SK-N-SH treated with all-trans-retinoic acid at 6 μM for 48 hours (cell line): ENCODE results near the gene FGF14.

Source experiments
- ATAC-seq: fragments of 200-7000 bp; cut with Tn5 transposase; 3 replicates; pipeline ENCODE4 v1.9.1; 2020; ENCODE audit warnings: mild to moderate bottlenecking, moderate library complexity
- ARNTL ChIP-seq: fragments of 450-650 bp; formaldehyde crosslinking; IDR thresholded peaks from 2 replicates; pipeline ENCODE4 v1.5.0; 2020; ENCODE audit warnings: low read depth, mild to moderate bottlenecking, moderate library complexity, borderline replicate concordance
- CSDC2 ChIP-seq: fragments of 250-450 bp; sonication (Bioruptor Pico); IDR thresholded peaks from 2 replicates; pipeline ENCODE4 v1.5.0; 2020; ENCODE audit warnings: mild to moderate bottlenecking, moderate library complexity
- CSRNP3 ChIP-seq: fragments of 250-450 bp; sonication (Bioruptor Pico); IDR thresholded peaks from 2 replicates; pipeline ENCODE4 v1.5.1; 2021; ENCODE audit warnings: mild to moderate bottlenecking, moderate library complexity
- ESRRG ChIP-seq: fragments of 250-450 bp; sonication (Bioruptor Pico); IDR thresholded peaks from 2 replicates; pipeline ENCODE4 v1.6.1; 2021; ENCODE audit warnings: mild to moderate bottlenecking
- GLIS3 ChIP-seq: fragments of 250-450 bp; sonication (Bioruptor Pico); IDR thresholded peaks from 2 replicates; pipeline ENCODE4 v1.5.0; 2020; ENCODE audit warnings: mild to moderate bottlenecking, moderate library complexity
- ISL1 ChIP-seq: fragments of 250-450 bp; sonication (Bioruptor Pico); IDR thresholded peaks from 2 replicates; pipeline ENCODE4 v2.1.2; 2022; ENCODE audit warnings: mild to moderate bottlenecking, moderate library complexity
- OSR1 ChIP-seq: fragments of 250-450 bp; sonication (Bioruptor Pico); IDR thresholded peaks from 2 replicates; pipeline ENCODE4 v1.8.0; 2022; ENCODE audit warnings: moderate library complexity, mild to moderate bottlenecking, inconsistent platforms
- PPARA ChIP-seq: fragments of 250-450 bp; sonication (Bioruptor Pico); IDR thresholded peaks from 2 replicates; pipeline ENCODE4 v1.5.0; 2020; ENCODE audit warnings: mild to moderate bottlenecking, borderline replicate concordance
- RARB ChIP-seq: fragments of 250-450 bp; sonication (Bioruptor Pico); IDR thresholded peaks from 2 replicates; pipeline ENCODE4 v1.8.0; 2021; ENCODE audit warnings: mild to moderate bottlenecking, moderate library complexity
- SNAI2 ChIP-seq: fragments of 250-450 bp; sonication (Bioruptor Pico); IDR thresholded peaks from 2 replicates; pipeline ENCODE4 v1.5.0; 2020; ENCODE audit warnings: mild to moderate bottlenecking, moderate library complexity
- TCF4 ChIP-seq: fragments of 250-450 bp; sonication (Bioruptor Pico); IDR thresholded peaks from 2 replicates; pipeline ENCODE4 v1.8.0; 2021; ENCODE audit warnings: mild to moderate bottlenecking, moderate library complexity, borderline replicate concordance
- TOX ChIP-seq: fragments of 250-450 bp; sonication (Bioruptor Pico); IDR thresholded peaks from 2 replicates; pipeline ENCODE4 v1.8.0; 2021; ENCODE audit warnings: mild to moderate bottlenecking, moderate library complexity, borderline replicate concordance
- ZFP3 ChIP-seq: fragments of 250-450 bp; sonication (Bioruptor Pico); IDR thresholded peaks from 2 replicates; pipeline ENCODE4 v1.5.0; 2020; ENCODE audit warnings: mild to moderate bottlenecking, moderate library complexity
- ZFP30 ChIP-seq: fragments of 450-650 bp; formaldehyde crosslinking; IDR thresholded peaks from 2 replicates; pipeline ENCODE4 v1.5.0; 2022; ENCODE audit warnings: mild to moderate bottlenecking, moderate library complexity
- ZNF565 ChIP-seq: fragments of 450-650 bp; formaldehyde crosslinking; conservative IDR thresholded peaks from 2 replicates; pipeline ENCODE4 v1.5.0; 2020; ENCODE audit warnings: low read depth, mild to moderate bottlenecking, moderate library complexity
- ZNF70 ChIP-seq: fragments of 450-650 bp; formaldehyde crosslinking; IDR thresholded peaks from 2 replicates; pipeline ENCODE4 v1.5.0; 2020; ENCODE audit warnings: mild to moderate bottlenecking, moderate library complexity
- ZNF8 ChIP-seq: fragments of 450-650 bp; formaldehyde crosslinking; IDR thresholded peaks from 2 replicates; pipeline ENCODE4 v1.5.0; 2020; ENCODE audit warnings: mild to moderate bottlenecking, moderate library complexity
- TF ChIP-seq, protein P1 (sequence below): fragments of 250-450 bp; sonication (Bioruptor Pico); IDR thresholded peaks from 2 replicates; pipeline ENCODE4 v1.5.1; 2020; ENCODE audit warnings: low read depth, mild to moderate bottlenecking, moderate library complexity
- TF ChIP-seq, protein P2 (sequence below): fragments of 250-450 bp; sonication (Bioruptor Pico); IDR thresholded peaks from 2 replicates; pipeline ENCODE4 v1.8.0; 2020; ENCODE audit warnings: mild to moderate bottlenecking, moderate library complexity, borderline replicate concordance
- TF ChIP-seq, protein P3 (sequence below): fragments of 250-450 bp; sonication (Bioruptor Pico); IDR thresholded peaks from 2 replicates; pipeline ENCODE4 v1.8.0; 2021; ENCODE audit warnings: low read depth, mild to moderate bottlenecking, moderate library complexity, borderline replicate concordance

Gene FGF14

DNA sequence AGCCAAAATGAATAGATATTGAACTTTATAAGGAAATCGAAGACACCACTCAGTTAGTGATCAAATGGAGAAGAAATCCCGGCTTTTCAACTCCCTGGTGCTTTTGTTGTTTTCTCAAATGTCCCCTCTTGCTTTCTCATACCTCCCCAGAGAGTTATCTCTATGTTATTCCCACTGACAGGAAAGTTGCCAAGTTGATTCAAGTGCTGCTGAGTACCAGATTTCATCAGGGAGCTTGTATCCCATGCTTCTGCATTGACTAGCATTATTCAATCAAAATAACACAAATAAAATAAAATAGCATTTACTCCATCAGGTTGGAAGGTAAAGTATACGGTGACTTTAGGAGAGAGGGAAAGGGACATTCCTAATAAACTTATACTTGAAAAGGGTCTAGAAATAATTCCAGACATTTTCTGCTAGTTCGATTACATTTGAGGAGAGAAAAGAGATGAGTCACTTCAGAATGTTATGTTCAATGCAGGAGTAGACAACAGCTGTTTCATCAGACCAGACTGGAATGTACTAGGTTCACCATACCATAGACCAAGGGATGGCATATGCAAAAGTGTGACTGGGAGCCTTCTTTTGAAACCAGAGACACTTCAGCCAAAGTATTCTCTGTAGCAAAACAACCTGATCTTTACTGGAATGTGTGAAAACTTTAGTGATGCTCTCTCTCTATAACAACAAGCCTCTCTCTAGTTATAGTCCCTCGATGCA, 397.8 kb downstream of the FGF14 start:
- no peak for ATAC-seq
- TF ChIP-seq, protein P1, sequence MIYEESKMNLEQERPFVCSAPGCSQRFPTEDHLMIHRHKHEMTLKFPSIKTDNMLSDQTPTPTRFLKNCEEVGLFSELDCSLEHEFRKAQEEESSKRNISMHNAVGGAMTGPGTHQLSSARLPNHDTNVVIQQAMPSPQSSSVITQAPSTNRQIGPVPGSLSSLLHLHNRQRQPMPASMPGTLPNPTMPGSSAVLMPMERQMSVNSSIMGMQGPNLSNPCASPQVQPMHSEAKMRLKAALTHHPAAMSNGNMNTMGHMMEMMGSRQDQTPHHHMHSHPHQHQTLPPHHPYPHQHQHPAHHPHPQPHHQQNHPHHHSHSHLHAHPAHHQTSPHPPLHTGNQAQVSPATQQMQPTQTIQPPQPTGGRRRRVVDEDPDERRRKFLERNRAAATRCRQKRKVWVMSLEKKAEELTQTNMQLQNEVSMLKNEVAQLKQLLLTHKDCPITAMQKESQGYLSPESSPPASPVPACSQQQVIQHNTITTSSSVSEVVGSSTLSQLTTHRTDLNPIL, result no peak
- TF ChIP-seq PPARA (CRISPR knock-in tag) (no peak), ESRRG (no peak), TCF4 (CRISPR knock-in tag) (no peak), ISL1 (CRISPR knock-in tag) (no peak), GLIS3 (no peak), ZNF8 (CRISPR knock-in tag) (no peak)

DNA sequence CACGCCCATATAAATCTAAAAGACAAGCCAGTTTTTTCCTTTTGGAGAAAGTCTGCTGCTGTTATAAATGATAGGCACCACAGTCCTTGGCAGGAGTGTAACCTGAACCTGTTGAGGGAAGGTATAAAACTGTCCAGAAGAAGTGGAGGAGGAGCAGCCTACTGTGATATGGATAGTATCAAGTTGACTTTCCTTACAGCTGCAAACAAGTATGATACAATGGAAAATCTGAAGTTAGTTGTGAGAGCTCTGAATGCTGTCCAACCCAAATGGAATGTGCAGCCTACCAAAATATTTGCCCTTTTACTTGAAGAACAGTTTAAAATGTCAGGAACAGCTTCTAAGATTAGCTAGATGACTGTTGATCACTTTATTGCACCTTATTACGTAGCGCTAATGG, 399.6 kb downstream of the FGF14 start:
- peak; percentile 46; the same call in 2 of the 3 replicates for ATAC-seq

GRCh38 chr13:102000764-102001163, 401.1 kb downstream of the FGF14 start:
- ATAC-seq, result no peak
- TF ChIP-seq ZNF70 (CRISPR knock-in tag) (no peak), OSR1 (CRISPR knock-in tag) (no peak), TOX (CRISPR knock-in tag) (no peak), ZNF565 (CRISPR knock-in tag) (no peak), ISL1 (CRISPR knock-in tag) (no peak), ARNTL (CRISPR knock-in tag) (no peak), SNAI2 (CRISPR knock-in tag) (no peak), CSRNP3 (no peak)
- TF ChIP-seq, protein P2, sequence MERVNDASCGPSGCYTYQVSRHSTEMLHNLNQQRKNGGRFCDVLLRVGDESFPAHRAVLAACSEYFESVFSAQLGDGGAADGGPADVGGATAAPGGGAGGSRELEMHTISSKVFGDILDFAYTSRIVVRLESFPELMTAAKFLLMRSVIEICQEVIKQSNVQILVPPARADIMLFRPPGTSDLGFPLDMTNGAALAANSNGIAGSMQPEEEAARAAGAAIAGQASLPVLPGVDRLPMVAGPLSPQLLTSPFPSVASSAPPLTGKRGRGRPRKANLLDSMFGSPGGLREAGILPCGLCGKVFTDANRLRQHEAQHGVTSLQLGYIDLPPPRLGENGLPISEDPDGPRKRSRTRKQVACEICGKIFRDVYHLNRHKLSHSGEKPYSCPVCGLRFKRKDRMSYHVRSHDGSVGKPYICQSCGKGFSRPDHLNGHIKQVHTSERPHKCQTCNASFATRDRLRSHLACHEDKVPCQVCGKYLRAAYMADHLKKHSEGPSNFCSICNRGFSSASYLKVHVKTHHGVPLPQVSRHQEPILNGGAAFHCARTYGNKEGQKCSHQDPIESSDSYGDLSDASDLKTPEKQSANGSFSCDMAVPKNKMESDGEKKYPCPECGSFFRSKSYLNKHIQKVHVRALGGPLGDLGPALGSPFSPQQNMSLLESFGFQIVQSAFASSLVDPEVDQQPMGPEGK (CRISPR knock-in tag), result no peak
- TF ChIP-seq, protein P3, sequence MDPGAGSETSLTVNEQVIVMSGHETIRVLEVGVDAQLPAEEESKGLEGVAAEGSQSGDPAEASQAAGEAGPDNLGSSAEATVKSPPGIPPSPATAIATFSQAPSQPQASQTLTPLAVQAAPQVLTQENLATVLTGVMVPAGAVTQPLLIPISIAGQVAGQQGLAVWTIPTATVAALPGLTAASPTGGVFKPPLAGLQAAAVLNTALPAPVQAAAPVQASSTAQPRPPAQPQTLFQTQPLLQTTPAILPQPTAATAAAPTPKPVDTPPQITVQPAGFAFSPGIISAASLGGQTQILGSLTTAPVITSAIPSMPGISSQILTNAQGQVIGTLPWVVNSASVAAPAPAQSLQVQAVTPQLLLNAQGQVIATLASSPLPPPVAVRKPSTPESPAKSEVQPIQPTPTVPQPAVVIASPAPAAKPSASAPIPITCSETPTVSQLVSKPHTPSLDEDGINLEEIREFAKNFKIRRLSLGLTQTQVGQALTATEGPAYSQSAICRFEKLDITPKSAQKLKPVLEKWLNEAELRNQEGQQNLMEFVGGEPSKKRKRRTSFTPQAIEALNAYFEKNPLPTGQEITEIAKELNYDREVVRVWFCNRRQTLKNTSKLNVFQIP, result no peak

More for the DNA sequence above, 399.6 kb downstream of the FGF14 start:
- TF ChIP-seq CSDC2 (CRISPR knock-in tag) (no peak), ZFP30 (CRISPR knock-in tag) (no peak), RARB (CRISPR knock-in tag) (no peak), ISL1 (CRISPR knock-in tag) (no peak), GLIS3 (no peak), CSRNP3 (no peak), TOX (CRISPR knock-in tag) (no peak), ARNTL (CRISPR knock-in tag) (no peak), PPARA (CRISPR knock-in tag) (no peak), TCF4 (CRISPR knock-in tag) (no peak), ZFP3 (CRISPR knock-in tag) (no peak)
- TF ChIP-seq, protein P1, result no peak
- TF ChIP-seq, protein P3, result no peak
- TF ChIP-seq, protein P2 (CRISPR knock-in tag), result no peak
